DMS79 (cell line): ENCODE measurements around the gene LRRC7.

ENCODE experiments used
- DNase-seq: peaks from one replicate; lab custom pipeline; 2025; lab: John Stamatoyannopoulos, UW

The LRRC7 gene

GRCh38 chr1:69589799-69590198, 22.1 kb downstream of the LRRC7 start:
- DNase-seq: no peak

GRCh38 chr1:69592341-69592740, 24.6 kb downstream of the LRRC7 start:
- no peak for DNase-seq

GRCh38 chr1:69595486-69595885, 27.8 kb downstream of the LRRC7 start:
- no peak for DNase-seq

GRCh38 chr1:69611316-69611715, 43.6 kb downstream of the LRRC7 start:
- no peak for DNase-seq

- DNase-seq: no peak
Observed at GRCh38 chr1:69613414-69613813, 45.7 kb downstream of the LRRC7 start.

- DNase-seq: no peak
Observed at GRCh38 chr1:69638673-69639072, 71.0 kb downstream of the LRRC7 start.

GRCh38 chr1:69639159-69639558, 71.4 kb downstream of the LRRC7 start:
- DNase-seq: no peak

GRCh38 chr1:69643266-69643665, 75.5 kb downstream of the LRRC7 start:
- DNase-seq: no peak

GRCh38 chr1:69645477-69645876, 77.8 kb downstream of the LRRC7 start:
- no peak for DNase-seq

GRCh38 chr1:69648486-69648885, 80.8 kb downstream of the LRRC7 start:
- DNase-seq: no peak

GRCh38 chr1:69649383-69649990, 81.8 kb downstream of the LRRC7 start:
- no peak for DNase-seq

- DNase-seq: no peak
Observed at GRCh38 chr1:69650779-69651178, 83.1 kb downstream of the LRRC7 start.

- DNase-seq: no peak
Observed at GRCh38 chr1:69651656-69652055, 83.9 kb downstream of the LRRC7 start.

GRCh38 chr1:69657971-69658370, 90.2 kb downstream of the LRRC7 start:
- no peak for DNase-seq

GRCh38 chr1:69661686-69662085, 94.0 kb downstream of the LRRC7 start:
- DNase-seq: no peak

- no peak for DNase-seq
Observed at GRCh38 chr1:69662321-69662720, 94.6 kb downstream of the LRRC7 start.

GRCh38 chr1:69671363-69672010, 103.8 kb downstream of the LRRC7 start:
- no peak for DNase-seq

GRCh38 chr1:69673321-69673720, 105.6 kb downstream of the LRRC7 start:
- DNase-seq: no peak

- DNase-seq: no peak
Observed at GRCh38 chr1:69679965-69680364, 112.2 kb downstream of the LRRC7 start.

- DNase-seq: no peak
Observed at GRCh38 chr1:69686367-69686984, 118.8 kb downstream of the LRRC7 start.

- DNase-seq: no peak
Observed at GRCh38 chr1:69688193-69688592, 120.5 kb downstream of the LRRC7 start.

- no peak for DNase-seq
Observed at GRCh38 chr1:69691179-69691578, 123.5 kb downstream of the LRRC7 start.

- DNase-seq: no peak
Observed at GRCh38 chr1:69693921-69694675, 126.4 kb downstream of the LRRC7 start.
